ENCODE measurements around the gene SPATA33.
"Not testable (repeated sequence)": the region's sequence is repeated elsewhere in the genome, so short reads cannot be mapped to it uniquely, and the experiment has no call there.

Gene SPATA33

DNA sequence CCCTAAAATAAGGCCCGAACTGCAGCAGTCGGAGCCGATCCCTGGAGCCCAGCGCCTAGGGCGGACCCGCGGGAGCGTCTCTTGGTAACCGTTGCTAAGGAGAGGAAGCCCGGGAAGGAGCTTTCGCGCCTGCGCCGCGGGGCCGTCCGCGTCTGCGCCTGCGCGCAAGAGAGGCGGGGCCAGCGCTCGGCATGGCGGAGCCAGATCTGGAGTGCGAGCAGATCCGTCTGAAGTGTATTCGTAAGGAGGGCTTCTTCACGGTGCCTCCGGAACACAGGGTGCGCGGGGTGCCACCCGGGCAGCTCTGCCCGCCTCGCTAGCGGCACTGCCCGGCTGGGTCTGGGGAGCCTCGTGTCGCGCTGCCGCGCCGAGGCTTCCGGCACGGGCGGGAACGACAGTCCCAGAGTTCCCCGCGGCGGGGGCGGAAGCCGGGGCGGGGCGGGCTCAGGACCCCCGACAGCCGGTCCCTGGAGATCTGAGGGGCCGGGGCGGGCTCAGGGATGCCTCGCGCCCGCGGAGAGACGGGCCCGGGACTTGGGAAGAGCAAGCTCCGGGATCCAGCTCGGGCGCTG lies 29.0 kb downstream of the SPATA33 start, which contains the start of gene CDK10:
TSS of gene CDK10 (plus strand) at position 170 of the 572 bp plus-strand sequence. CDS start at position 192, 22 bp downstream.
- Histone ChIP-seq H3K27me3 (no peaks in the 10 kb centered on the region), H3K4me3 (ENCODE audit: low read depth in 1 of 2, low read length in 1 of 2) (peak within 1 kb of the TSS; percentile 92 to 99), H3K4me1 (ENCODE audit: control insufficient read depth in 1 of 2, insufficient read depth in 1 of 2, low read depth in 1 of 2, low read length in 1 of 2) (peaks cover 12% of the 10 kb centered on the region in 2 experiments), H3K27ac (peak within 1 kb of the TSS; percentile 64), H3K9me3 (no peaks in the 10 kb centered on the region), H3K36me3 (peaks cover 3% of the 10 kb centered on the region)
- TF ChIP-seq, protein P1, sequence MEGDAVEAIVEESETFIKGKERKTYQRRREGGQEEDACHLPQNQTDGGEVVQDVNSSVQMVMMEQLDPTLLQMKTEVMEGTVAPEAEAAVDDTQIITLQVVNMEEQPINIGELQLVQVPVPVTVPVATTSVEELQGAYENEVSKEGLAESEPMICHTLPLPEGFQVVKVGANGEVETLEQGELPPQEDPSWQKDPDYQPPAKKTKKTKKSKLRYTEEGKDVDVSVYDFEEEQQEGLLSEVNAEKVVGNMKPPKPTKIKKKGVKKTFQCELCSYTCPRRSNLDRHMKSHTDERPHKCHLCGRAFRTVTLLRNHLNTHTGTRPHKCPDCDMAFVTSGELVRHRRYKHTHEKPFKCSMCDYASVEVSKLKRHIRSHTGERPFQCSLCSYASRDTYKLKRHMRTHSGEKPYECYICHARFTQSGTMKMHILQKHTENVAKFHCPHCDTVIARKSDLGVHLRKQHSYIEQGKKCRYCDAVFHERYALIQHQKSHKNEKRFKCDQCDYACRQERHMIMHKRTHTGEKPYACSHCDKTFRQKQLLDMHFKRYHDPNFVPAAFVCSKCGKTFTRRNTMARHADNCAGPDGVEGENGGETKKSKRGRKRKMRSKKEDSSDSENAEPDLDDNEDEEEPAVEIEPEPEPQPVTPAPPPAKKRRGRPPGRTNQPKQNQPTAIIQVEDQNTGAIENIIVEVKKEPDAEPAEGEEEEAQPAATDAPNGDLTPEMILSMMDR (IDR thresholded peaks at IDR 0.05): peak; percentile 5

DNA sequence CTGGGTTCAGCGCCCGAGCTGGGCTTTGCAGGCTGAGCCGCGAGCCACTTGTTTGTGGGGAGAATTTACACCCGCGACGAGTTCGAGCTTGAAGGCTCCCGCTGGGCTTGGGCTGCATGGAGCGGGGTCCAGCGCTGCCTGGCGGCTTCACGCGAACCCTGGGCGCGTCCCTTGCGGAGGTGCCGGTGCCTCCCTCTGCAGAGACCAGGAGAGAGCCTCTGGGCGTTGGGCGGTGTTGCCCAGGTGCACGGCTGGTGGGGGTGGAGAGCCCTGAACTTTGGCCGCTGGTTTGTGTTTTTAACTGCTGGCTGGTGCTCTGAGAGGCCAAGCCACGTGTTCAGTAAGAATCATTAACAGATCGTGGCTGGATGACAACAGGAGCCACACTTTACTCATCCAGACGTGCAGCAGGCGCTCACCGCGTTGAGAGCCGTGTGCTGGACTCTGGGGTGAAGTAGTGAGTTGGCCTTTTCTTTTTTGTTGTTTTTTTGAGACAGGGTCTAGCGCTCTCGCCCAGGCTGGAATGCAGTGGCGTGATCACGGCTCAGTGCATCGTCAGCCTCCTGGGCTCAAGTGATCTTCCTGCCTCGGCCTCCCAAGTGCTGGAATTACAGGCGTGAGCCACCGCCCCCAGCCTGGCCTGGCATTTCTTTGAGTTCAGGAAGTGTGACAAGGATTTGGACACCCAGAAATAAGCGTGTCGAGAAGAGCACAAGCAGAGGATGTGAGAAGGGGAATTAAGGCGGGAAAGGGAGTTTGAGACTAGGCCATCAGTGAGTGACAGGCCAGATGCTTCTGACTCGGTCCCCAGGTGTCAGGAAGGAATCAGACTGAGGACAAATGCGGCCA lies 29.7 kb downstream of the SPATA33 start:
- peaks cover 10% of the 10 kb centered on the region for H3K36me3 ChIP-seq
- peaks cover 12% of the 10 kb centered on the region in 2 experiments for H3K4me1 ChIP-seq (ENCODE audit: control insufficient read depth in 1 of 2, insufficient read depth in 1 of 2, low read depth in 1 of 2, low read length in 1 of 2)
- no peaks in the 10 kb centered on the region for H3K9me3 ChIP-seq

DNA sequence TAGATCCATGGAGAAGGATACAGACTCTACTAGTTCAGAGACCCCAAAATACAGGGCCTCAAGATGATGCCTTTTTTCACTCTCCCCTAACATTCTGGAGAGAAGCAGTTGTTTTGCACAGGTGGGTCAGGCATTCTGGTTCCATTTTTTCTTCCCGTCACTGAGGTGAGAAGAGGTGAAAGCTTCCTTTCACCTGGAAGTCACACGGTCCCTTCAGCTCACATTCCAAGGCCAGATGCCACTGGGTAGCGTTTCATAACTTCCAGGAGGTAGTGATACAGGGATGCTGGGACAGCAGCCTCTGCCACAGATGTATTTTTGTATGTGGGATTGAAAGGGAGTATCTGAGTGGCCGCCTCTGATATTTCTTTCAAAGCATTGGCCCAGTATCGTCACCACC lies 30.8 kb downstream of the SPATA33 start:
- TF ChIP-seq, protein P1 (IDR thresholded peaks at IDR 0.05): no peak
- Histone ChIP-seq H3K4me1 (ENCODE audit: control insufficient read depth in 1 of 2, insufficient read depth in 1 of 2, low read depth in 1 of 2, low read length in 1 of 2) (peaks cover 12% of the 10 kb centered on the region in 2 experiments), H3K27ac (no peak overlapping the region), H3K27me3 (no peaks in the 10 kb centered on the region), H3K9me3 (no peaks in the 10 kb centered on the region), H3K36me3 (peaks cover 17% of the 10 kb centered on the region), H3K4me3 (ENCODE audit: low read depth in 1 of 2, low read length in 1 of 2) (no peak overlapping the region)

More for the DNA sequence above, 29.7 kb downstream of the SPATA33 start:
- TF ChIP-seq, protein P1 (IDR thresholded peaks at IDR 0.05): no peak
- peak overlapping the region; percentile 92 to 99 for H3K4me3 ChIP-seq (ENCODE audit: low read depth in 1 of 2, low read length in 1 of 2)
- H3K27me3 ChIP-seq: no peaks in the 10 kb centered on the region
- peak overlapping the region; percentile 64 for H3K27ac ChIP-seq

DNA sequence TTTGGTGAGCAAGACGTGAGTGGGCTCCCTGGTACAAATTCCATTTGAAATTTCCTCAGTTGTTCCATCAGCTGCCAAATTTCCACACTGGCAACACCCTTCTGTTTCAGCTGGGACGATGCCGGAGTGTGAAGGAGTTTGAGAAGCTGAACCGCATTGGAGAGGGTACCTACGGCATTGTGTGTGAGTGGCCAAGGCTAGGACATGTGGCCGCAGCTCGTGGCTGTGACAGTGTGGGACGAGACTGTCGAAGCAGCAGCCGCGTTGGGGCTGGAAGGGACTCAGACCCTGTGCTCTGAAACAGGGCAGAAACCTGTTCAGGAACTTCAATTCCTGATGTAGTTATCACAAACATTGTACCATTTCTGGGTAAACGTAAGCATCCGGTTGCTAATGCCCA lies 31.5 kb downstream of the SPATA33 start:
- Histone ChIP-seq H3K4me1 (ENCODE audit: control insufficient read depth in 1 of 2, insufficient read depth in 1 of 2, low read depth in 1 of 2, low read length in 1 of 2) (peaks cover 12% of the 10 kb centered on the region in 2 experiments), H3K36me3 (peaks cover 22% of the 10 kb centered on the region), H3K27me3 (no peaks in the 10 kb centered on the region), H3K27ac (no peak overlapping the region), H3K9me3 (no peaks in the 10 kb centered on the region), H3K4me3 (ENCODE audit: low read depth in 1 of 2, low read length in 1 of 2) (no peak overlapping the region)
- TF ChIP-seq, protein P1 (IDR thresholded peaks at IDR 0.05): no peak

DNA sequence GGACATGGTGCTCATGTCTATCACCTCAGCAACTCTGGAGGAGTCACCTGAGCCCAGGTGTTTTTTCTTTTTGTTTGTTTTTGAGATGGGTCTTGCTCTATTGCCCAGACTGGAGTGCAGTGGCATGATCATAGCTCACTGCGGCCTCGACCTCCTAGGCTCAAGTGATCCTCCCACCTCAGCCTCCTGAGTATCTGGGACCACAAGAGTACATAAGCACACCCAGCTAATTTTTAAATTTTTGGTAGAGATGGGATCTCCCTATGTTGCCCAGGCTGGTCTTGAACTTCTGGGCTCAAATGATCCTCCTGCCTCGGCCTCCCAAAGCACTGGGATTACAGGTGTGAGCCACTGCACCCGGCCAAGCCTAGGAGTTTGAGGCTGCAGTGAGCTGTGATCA lies 32.0 kb downstream of the SPATA33 start:
- peaks cover 12% of the 10 kb centered on the region in 2 experiments for H3K4me1 ChIP-seq (ENCODE audit: control insufficient read depth in 1 of 2, insufficient read depth in 1 of 2, low read depth in 1 of 2, low read length in 1 of 2)
- not testable (repeated sequence) for H3K27me3 ChIP-seq; H3K9me3 ChIP-seq; H3K27ac ChIP-seq; H3K4me3 ChIP-seq (ENCODE audit: low read depth in 1 of 2, low read length in 1 of 2)
- H3K36me3 ChIP-seq: peaks cover 26% of the 10 kb centered on the region

DNA sequence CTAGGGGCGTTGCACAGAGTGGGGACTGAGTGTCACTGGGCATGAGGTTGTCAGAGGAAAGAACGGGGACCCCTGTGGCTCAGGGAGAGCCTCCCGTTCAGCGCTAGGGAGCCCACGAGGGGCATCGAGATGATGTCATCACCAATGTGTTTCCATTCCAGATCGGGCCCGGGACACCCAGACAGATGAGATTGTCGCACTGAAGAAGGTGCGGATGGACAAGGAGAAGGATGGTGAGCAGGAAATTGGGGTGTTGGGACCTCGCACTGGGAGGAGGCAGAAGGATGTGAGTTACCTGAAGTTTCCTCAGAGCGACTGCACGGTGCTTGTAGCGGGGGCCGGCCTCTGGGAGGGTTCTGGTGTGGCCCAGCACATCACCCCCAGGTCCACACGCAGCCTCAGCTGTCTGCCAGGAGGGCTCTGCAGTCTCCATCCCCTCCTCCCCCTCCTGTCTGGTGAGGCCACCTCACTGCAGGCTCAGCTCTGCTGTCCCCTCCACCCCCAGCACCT lies 32.8 kb downstream of the SPATA33 start:
- TF ChIP-seq, protein P1 (IDR thresholded peaks at IDR 0.05): no peak
- Histone ChIP-seq H3K9me3 (no peaks in the 10 kb centered on the region), H3K27me3 (no peaks in the 10 kb centered on the region), H3K4me1 (ENCODE audit: control insufficient read depth in 1 of 2, insufficient read depth in 1 of 2, low read depth in 1 of 2, low read length in 1 of 2) (peaks cover 12% of the 10 kb centered on the region in 2 experiments), H3K27ac (no peak overlapping the region), H3K36me3 (peaks cover 26% of the 10 kb centered on the region), H3K4me3 (ENCODE audit: low read depth in 1 of 2, low read length in 1 of 2) (no peak overlapping the region)
